ENCODE data around the gene CRYBB1.

The CRYBB1 gene

GRCh38 chr22:26570115-26570514, 47.7 kb downstream of the CRYBB1 start:
- no peak overlapping the region for H3K4me3 ChIP-seq
- TF ChIP-seq Cebpa-rat (IDR thresholded peaks at IDR 0.05): no peak
- no peaks in the 10 kb centered on the region for H3K27me3 ChIP-seq
- peaks cover 85 to 99% (median 97%) of the 10 kb centered on the region in 10 experiments for H3K4me1 ChIP-seq
- peaks cover 5 to 72% (median 21%) of the 10 kb centered on the region in 11 experiments; a peak in 17 of 22 replicates for H4K20me1 ChIP-seq
- H3K9me3 ChIP-seq (replicated peaks in 1 of 11): no peaks in the 10 kb centered on the region
- peaks cover 2 to 39% (median 8%) of the 10 kb centered on the region in 11 experiments; a peak in 17 of 22 replicates for H3K36me3 ChIP-seq
- peak overlapping the region in 7 of 11 experiments; percentile 14 to 89 (median 30); a peak in 10 of 22 replicates for H3K27ac ChIP-seq
- peak overlapping the region in 3 of 11 experiments; percentile 10 to 33 (median 25); a peak in 4 of 22 replicates for H3K9ac ChIP-seq
- peak overlapping the region; percentile 31 to 95 (median 69) for H3K4me2 ChIP-seq

GRCh38 chr22:26568207-26568706, 49.6 kb downstream of the CRYBB1 start:
- peaks cover 8 to 45% (median 18%) of the 10 kb centered on the region in 11 experiments; a peak in 20 of 22 replicates for H3K36me3 ChIP-seq
- no peaks in the 10 kb centered on the region for H3K9me3 ChIP-seq (replicated peaks in 1 of 11)
- peaks cover 18 to 82% (median 38%) of the 10 kb centered on the region in 11 experiments; a peak in 19 of 22 replicates for H4K20me1 ChIP-seq
- no peaks in the 10 kb centered on the region for H3K27me3 ChIP-seq
- H3K4me3 ChIP-seq: no peak overlapping the region
- H3K27ac ChIP-seq: peak overlapping the region in 8 of 11 experiments; percentile 22 to 62 (median 31); a peak in 11 of 22 replicates
- TF ChIP-seq Cebpa-rat (IDR thresholded peaks at IDR 0.05): peak in 8 of 11 experiments; percentile 20 to 86 (median 62); a peak in 11 of 22 replicates
- H3K4me1 ChIP-seq: peaks cover 68 to 98% (median 95%) of the 10 kb centered on the region in 10 experiments
- H3K4me2 ChIP-seq: peak overlapping the region; percentile 21 to 77 (median 63)
- H3K9ac ChIP-seq: no peak overlapping the region

GRCh38 chr22:26567610-26568009, 50.2 kb downstream of the CRYBB1 start:
- Histone ChIP-seq H3K4me1 (peaks cover 62 to 94% (median 89%) of the 10 kb centered on the region in 10 experiments), H3K9ac (no peak overlapping the region), H3K27me3 (no peaks in the 10 kb centered on the region), H3K27ac (peak overlapping the region in 2 of 11 experiments; percentile 31 to 56; a peak in 2 of 22 replicates), H3K4me2 (peak overlapping the region; percentile 29 to 77 (median 63); a peak in 20 of 22 replicates), H4K20me1 (peaks cover 18 to 88% (median 44%) of the 10 kb centered on the region in 11 experiments; a peak in 19 of 22 replicates), H3K9me3 (replicated peaks in 1 of 11) (no peaks in the 10 kb centered on the region), H3K4me3 (no peak overlapping the region), H3K36me3 (peaks cover 8 to 45% (median 18%) of the 10 kb centered on the region in 11 experiments; a peak in 20 of 22 replicates)
- TF ChIP-seq Cebpa-rat (IDR thresholded peaks at IDR 0.05): no peak

- Histone ChIP-seq H3K9me3 (replicated peaks in 1 of 11) (no peaks in the 10 kb centered on the region), H3K36me3 (peaks cover 10 to 47% (median 18%) of the 10 kb centered on the region in 11 experiments; a peak in 21 of 22 replicates), H3K4me1 (peaks cover 57 to 93% (median 85%) of the 10 kb centered on the region in 10 experiments), H4K20me1 (peaks cover 20 to 89% (median 50%) of the 10 kb centered on the region in 11 experiments; a peak in 19 of 22 replicates), H3K27me3 (no peaks in the 10 kb centered on the region), H3K4me2 (peak overlapping the region; percentile 33 to 73 (median 49); a peak in 18 of 22 replicates), H3K4me3 (no peak overlapping the region), H3K27ac (0 out of 22 replicates have a peak overlapping the region, but pooled peaks of 1 of the 11 experiments have one; percentile 17), H3K9ac (0 out of 22 replicates have a peak overlapping the region, but pooled peaks of 1 of the 11 experiments have one; percentile 4)
- no peak for TF ChIP-seq Cebpa-rat (IDR thresholded peaks at IDR 0.05)
Observed at GRCh38 chr22:26566994-26567393, 50.8 kb downstream of the CRYBB1 start.

- H3K27ac ChIP-seq: peak overlapping the region in 4 of 11 experiments; percentile 12 to 40 (median 21); a peak in 1 of 22 replicates
- no peaks in the 10 kb centered on the region for H3K9me3 ChIP-seq (replicated peaks in 1 of 11)
- H4K20me1 ChIP-seq: peaks cover 25 to 93% (median 55%) of the 10 kb centered on the region in 11 experiments; a peak in 19 of 22 replicates
- H3K4me2 ChIP-seq: peak overlapping the region; percentile 33 to 73 (median 49); a peak in 21 of 22 replicates
- H3K4me1 ChIP-seq: peaks cover 51 to 86% (median 77%) of the 10 kb centered on the region in 10 experiments
- no peaks in the 10 kb centered on the region for H3K27me3 ChIP-seq
- H3K4me3 ChIP-seq: no peak overlapping the region
- H3K9ac ChIP-seq: peak overlapping the region in 4 of 11 experiments; percentile 11 to 44 (median 24); a peak in 1 of 22 replicates
- TF ChIP-seq Cebpa-rat (IDR thresholded peaks at IDR 0.05): no peak
- H3K36me3 ChIP-seq: peaks cover 11 to 52% (median 18%) of the 10 kb centered on the region in 11 experiments; a peak in 21 of 22 replicates
Observed at GRCh38 chr22:26565889-26566288, 51.9 kb downstream of the CRYBB1 start.

- peak overlapping the region in 1 of 11 experiments; percentile 39; a peak in 1 of 22 replicates for H3K9ac ChIP-seq
- H3K4me3 ChIP-seq: no peak overlapping the region
- no peaks in the 10 kb centered on the region for H3K27me3 ChIP-seq
- H3K36me3 ChIP-seq: peaks cover 11 to 56% (median 18%) of the 10 kb centered on the region in 11 experiments; a peak in 21 of 22 replicates
- no peak for TF ChIP-seq Cebpa-rat (IDR thresholded peaks at IDR 0.05)
- peaks cover 27 to 93% (median 58%) of the 10 kb centered on the region in 11 experiments; a peak in 19 of 22 replicates for H4K20me1 ChIP-seq
- peak overlapping the region in 8 of 11 experiments; percentile 6 to 69 (median 28); a peak in 11 of 22 replicates for H3K4me2 ChIP-seq
- H3K27ac ChIP-seq: peak overlapping the region in 1 of 11 experiments; percentile 0; a peak in 1 of 22 replicates
- no peaks in the 10 kb centered on the region for H3K9me3 ChIP-seq (replicated peaks in 1 of 11)
- peaks cover 50 to 84% (median 75%) of the 10 kb centered on the region in 10 experiments for H3K4me1 ChIP-seq
Observed at GRCh38 chr22:26565181-26565580, 52.6 kb downstream of the CRYBB1 start.

- Histone ChIP-seq H3K4me2 (peak overlapping the region in 6 of 11 experiments; percentile 10 to 69 (median 28); a peak in 7 of 22 replicates), H3K27ac (0 out of 22 replicates have a peak overlapping the region, but pooled peaks of 1 of the 11 experiments have one; percentile 0), H3K9ac (no peak overlapping the region), H3K9me3 (replicated peaks in 1 of 11) (no peaks in the 10 kb centered on the region), H3K27me3 (no peaks in the 10 kb centered on the region), H4K20me1 (peaks cover 30 to 95% (median 63%) of the 10 kb centered on the region in 11 experiments; a peak in 19 of 22 replicates), H3K36me3 (peaks cover 11 to 60% (median 18%) of the 10 kb centered on the region in 11 experiments; a peak in 21 of 22 replicates), H3K4me3 (no peak overlapping the region), H3K4me1 (peaks cover 52 to 86% (median 76%) of the 10 kb centered on the region in 10 experiments)
- TF ChIP-seq Cebpa-rat (IDR thresholded peaks at IDR 0.05): no peak
Observed at GRCh38 chr22:26564672-26565071, 53.2 kb downstream of the CRYBB1 start.

- peak overlapping the region in 5 of 11 experiments; percentile 0 to 29 (median 12); a peak in 5 of 22 replicates for H3K4me2 ChIP-seq
- no peaks in the 10 kb centered on the region for H3K9me3 ChIP-seq (replicated peaks in 1 of 11)
- H3K27ac ChIP-seq: no peak overlapping the region
- no peaks in the 10 kb centered on the region for H3K27me3 ChIP-seq
- peaks cover 11 to 63% (median 18%) of the 10 kb centered on the region in 11 experiments; a peak in 21 of 22 replicates for H3K36me3 ChIP-seq
- peaks cover 50 to 87% (median 75%) of the 10 kb centered on the region in 10 experiments for H3K4me1 ChIP-seq
- no peak overlapping the region for H3K9ac ChIP-seq
- H4K20me1 ChIP-seq: peaks cover 30 to 95% (median 66%) of the 10 kb centered on the region in 11 experiments; a peak in 19 of 22 replicates
- H3K4me3 ChIP-seq: no peak overlapping the region
- no peak for TF ChIP-seq Cebpa-rat (IDR thresholded peaks at IDR 0.05)
Observed at GRCh38 chr22:26564181-26564580, 53.6 kb downstream of the CRYBB1 start.
